ENCODE data around the gene TFAM.

GRCh38 chr10:58397830-58398229, 12.6 kb downstream of the TFAM start:
- TF ChIP-seq EZH2phosphoT487 (IDR thresholded peaks at IDR 0.05; ENCODE audit: insufficient read depth, low read depth) (no peak), EZH2 (IDR thresholded peaks at IDR 0.05; ENCODE audit: insufficient read depth, poor library complexity, severe bottlenecking) (no peak)
